Renal cortical epithelial cell (primary cell): Measurements from ENCODE around the gene PLAU. TPM values are rescaled to one million over a fixed set of nuclear protein-coding genes. Genes with fewer than 3 reads are reported as not detected.

ENCODE experiments used
- DNase-seq: peaks from one replicate; pipeline ENCODE4 v3.0.0-alpha.2; 2011; ENCODE audit warnings: low read depth
- total RNA-seq: library from RNA; depleted of rRNA; stranded (reverse); fragments of >200 nt; gene quantifications from 2 replicates; pipeline ENCODE4 v1.2.3, GENCODE V29; 2014

The PLAU gene
- total RNA-seq = 238 and 1,509 TPM in 2 replicates

DNA sequence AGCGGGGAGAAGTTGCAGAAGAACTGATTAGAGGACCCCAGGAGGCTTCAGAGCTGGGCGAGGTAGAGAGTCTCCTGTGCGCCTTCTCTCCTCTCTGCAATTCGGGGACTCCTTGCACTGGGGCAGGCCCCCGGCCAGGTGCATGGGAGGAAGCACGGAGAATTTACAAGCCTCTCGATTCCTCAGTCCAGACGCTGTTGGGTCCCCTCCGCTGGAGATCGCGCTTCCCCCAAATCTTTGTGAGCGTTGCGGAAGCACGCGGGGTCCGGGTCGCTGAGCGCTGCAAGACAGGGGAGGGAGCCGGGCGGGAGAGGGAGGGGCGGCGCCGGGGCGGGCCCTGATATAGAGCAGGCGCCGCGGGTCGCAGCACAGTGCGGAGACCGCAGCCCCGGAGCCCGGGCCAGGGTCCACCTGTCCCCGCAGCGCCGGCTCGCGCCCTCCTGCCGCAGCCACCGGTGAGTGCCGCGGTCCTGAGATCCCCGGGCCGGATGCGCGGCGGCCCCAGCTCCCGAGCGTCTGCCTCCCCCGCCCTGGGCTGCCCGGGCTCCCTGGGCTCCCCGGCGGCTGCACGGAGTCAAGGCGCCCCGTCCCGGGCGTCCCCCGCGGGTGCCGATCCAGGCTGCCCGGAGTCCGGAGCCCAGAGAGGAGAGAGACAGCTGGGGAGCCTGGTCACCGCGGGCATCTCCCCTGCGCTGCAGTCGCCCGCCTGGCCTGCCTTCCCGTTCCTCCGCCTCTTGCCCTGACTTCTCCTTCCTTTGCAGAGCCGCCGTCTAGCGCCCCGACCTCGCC, at the start of gene PLAU:
TSS of gene PLAU (plus strand) at position 369 of the 789 bp plus-strand sequence. CDS start 424 bp downstream, outside the sequence.
- DNase-seq = no peak

DNA sequence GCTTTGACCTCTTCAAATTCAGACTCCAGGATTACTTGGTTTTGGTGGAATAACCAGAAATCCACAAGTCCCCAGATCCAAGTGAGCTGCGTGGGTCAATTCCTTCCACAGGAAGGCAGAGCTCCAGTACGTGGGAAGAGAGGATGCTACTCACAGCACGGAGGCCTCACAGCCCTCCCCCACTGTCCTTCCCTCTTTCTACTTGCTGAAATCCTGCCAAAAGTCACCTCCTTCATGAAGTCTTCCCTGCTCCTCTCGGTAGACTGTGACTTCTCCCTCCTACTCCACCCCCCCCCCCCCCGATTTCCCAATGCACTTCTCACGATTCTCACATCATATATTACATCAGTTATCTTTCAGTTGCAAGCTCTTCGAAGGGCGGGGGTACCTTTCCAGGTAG, 48.9 kb upstream of the PLAU start:
- DNase-seq = no peak

DNA sequence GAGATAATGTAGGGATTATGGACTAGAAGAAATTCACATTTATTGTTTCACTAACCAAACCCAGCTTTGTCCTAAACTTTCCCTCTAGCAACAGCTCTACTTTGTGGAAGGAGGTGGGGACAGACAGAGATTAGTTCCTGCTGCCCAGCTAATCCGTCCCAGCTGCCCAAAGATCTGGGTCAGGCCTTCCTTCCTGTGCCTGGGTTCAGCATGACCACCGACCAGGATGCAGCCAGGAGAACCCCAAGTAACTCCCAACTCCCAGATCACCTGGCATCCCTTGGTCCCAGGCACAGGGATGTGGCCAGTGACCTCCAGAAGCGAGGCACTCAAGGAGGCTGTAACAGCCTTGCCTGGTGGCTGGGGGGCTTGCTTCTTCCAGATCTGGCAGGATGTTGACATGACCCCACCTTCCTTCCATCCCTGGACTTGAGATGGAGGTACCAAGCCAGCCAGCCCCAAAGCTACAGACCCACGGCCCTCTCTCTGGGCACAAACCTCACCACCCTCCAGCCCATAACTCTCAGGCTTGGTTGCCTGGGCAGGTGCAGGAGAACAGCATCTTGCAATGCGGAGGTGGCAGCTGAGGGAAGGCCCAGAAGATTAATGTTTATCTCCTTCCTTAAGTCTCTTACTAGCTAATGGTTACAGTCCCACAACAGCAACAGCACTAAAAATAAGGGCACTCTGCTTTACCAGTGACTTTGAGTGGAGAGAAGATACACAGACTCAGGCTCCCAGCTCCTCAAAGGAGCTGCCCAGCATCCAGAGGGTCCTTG, 47.7 kb upstream of the PLAU start:
- no peak for DNase-seq

DNA sequence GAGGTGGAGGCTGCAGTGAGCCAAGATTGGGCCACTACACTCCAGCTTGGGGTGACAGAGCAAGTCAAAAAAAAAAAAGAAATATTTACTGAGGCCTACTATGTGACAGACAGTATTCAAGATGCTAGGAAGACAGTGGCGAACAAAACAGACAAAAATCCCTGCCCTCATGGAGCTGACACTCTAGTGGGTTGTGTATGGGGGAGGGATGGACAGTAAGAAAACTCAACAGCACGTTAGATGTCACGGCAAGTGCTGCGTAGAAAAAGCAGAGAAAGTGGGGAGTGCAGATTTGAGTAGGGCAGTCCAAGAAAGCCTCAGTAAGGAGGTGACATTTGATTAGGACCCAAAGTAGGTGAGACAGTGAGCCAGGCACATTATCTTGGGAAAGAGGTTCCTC, 46.7 kb upstream of the PLAU start:
- no peak for DNase-seq

DNA sequence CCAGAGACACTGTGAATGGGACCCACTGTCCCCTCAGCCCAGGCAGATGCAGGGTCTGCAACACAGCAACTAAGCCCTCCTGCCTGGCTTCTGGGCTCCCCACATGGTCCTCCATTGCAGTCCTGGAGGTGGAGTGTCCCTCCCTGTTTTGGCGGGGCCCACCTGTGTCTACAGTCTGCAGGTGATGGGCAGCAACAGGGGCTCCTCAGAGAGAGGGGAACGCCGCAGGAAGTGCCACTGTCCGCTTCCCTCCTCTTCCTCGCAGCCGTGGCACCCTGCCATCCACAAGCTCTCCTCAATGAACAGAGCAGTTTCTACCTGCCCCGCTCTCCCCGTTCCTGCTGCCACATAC, 45.8 kb upstream of the PLAU start:
- DNase-seq = no peak

DNA sequence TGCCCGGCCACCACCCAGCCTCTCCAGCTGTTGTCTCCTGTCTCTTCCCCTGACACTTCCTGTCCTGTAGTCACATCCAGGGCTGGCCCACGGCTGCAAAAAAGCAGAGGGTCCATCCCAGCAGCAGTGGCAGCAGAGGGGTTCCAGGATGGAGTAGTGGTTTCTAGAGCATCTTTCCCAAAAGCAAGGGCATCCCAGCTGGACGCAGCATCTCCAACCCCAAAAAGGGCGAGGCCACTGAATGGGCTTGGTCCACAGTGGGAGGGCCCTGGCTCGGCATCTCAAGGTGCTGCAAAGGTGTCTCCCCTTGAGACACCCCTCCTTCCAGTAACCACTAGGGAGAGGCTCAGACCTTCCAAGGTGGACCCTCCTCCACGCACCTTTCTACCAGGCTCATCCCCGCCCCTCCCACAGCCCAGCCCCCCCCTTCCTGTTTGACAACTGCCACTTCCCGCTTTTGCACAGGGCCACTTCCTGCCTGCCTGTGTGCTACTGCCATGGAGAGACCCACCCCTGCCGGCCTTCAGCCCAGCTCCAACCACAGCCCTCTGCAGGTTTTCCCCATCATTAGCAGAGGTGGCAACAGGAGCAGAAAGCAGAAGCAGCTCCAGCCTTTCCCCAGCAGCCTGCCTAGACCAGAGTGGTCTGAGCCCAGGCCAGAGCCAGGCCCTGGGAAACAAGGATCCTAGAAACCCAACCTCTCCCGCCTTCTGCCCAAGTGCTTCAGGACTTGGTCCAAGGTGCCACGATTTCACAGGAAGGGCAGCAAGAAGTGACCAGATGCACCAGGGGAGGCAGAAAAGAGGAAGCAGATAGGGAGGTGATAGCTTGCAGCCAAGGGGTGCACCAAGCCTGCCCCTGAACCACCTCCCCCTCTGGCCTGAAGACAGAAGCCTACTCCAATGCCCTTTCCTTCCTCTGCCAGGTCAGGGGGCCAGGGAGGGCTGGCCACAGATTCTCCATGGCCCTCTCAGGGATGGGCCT, 45.2 kb upstream of the PLAU start:
- DNase-seq = no peak

DNA sequence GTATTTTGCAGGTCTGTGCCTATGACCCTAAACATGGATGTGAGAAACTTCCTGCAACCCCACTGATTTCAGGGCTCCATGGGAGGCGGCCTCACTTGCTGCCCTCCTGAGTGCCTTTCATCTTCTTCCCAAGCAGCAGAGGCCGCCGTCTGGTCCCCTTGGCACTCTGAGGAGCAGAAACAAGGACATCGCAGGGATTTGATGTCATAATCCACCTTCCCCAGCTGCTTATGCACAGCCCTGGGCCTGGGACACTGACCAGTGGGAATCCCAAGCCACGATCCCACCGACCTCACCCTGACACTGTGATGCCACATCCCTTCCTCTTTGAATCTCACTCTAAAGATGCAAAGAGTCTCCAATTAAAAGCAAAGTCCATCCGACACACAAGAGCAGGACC, 44.3 kb upstream of the PLAU start:
- no peak for DNase-seq

DNA sequence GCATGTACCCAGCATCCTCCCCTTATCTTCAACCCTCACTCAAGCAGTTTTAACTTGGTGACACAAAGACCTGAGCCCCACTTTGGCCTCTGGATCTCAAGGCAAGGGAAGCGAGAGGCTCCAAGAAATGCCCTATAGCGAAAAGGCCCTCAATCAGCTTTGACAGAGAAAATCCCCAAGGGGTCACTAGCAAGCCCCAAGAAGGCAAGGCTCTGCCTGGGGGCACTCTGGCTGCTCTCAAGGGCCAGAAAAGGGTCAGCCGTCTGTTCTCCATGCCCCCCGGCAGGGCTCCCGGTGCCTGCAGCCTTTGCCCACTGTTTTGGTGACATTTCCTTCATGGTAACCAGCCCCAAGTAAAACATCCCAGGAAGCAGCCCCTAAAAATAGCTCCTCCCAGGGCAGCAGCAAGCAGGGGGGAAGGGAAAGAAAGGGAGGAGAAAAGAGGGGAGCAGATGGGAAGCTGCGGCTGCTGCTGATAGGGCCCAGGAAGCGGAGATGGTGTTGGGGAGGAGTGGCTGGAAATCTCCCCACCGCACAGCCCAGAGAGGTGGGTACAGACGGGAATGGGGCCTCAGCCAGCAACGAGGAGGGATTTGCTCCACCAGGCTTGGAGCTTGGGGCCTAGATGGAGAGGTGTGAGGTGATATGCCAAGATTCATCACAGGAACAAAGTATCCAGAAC, 43.7 kb upstream of the PLAU start:
- no peak for DNase-seq

DNA sequence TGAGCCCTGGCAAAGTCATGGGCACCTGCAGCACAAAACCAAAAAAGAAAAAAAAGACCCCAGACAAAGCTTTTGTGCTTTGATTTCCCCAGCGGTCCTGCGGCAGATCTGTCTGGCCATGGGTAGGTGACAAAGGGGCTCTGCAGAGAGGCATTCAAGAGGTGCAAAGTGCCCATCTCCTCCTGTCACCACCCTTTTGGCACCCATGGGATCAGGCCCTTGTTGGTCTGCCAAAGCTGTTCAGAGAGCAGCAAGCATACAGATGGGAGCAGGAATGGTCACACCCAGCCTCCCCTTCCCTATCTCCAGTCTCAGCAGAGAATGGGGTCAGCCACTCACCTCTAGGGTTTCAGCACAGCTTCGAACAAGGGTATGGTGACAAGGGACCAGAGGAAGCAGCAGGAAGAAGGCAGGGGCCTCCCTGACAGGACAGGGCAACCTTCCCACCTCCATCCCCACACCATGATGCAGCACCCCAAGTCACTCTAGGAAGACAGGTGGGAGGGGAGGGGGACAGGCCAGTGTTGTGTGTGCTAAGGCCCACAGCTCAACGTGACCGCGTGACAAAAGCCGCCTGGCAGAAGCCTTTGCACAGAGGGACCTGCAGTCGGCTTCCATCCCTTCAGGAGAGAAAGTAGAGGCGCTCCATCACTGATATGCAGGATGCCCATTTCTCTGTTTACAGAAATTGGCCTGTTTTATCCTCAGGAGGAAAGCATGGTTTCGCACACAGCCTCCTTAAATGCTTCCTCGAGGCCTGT, 42.9 kb upstream of the PLAU start:
- DNase-seq = no peak

DNA sequence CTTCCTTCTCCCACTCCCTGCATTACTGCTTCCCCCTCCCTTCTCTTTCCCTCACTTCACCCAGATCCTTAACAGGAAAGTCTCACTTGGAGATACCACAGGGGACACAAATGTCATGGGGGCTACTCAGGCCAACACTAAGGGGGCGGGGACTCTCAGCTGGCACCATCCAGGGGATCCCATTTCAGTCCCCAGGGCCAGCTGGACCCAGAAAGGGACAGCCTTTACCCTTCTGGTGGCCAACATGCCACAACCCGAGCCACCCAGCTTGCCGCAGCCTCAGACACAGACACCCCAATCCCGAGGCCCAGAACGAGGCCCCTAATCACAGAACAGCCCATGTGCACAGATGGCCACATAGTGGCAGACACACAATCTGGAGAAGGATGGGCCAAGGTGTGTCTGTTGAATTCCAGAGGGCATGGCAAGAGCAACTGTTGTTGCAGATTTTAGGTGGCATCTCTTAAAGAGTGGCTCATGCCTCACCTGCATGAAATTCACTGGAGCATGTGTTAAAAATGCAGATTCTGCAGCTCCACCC, 42.2 kb upstream of the PLAU start:
- DNase-seq = no peak

DNA sequence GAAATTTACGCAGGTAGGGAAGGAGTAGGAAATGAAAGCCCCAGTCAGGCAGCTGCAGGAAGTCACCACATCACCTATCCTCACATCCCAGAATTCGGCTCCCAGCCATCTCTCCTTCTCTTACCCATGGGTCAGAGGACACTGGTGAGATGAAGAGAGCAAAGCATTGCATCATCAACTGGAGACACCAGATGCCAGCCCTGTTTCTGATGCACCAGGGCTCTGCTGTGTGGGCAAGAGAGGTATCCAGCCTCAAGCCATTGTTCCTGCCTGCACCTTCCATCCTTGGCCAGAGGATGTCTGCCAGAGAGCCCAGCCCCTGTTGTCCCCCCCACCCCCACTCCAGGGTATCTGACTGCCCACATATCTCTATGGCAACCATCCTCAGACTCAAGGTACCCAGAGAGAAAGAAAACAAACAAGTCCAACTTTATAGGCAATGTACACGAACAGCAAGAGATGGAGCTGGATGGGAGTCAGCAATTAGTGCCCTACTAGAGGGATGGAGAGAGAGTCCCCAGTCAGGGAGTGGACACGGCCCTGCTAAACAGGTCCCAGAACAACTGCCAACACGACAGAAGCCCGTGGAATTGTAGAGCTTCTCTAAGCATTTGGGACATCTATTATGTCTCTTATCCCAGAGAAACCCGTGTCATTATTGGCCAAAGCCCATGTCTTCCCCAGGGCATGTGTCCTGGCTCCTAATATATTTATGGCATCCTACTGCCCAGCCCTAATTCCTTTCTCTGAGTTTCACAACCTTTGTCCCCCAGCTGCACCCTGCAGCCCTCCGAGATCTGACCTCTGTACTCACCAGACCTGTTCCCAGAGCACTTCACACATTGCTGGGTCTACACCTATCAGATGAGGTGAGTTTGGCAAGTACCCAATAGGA, 39.4 kb upstream of the PLAU start:
- DNase-seq = peak; percentile 13

DNA sequence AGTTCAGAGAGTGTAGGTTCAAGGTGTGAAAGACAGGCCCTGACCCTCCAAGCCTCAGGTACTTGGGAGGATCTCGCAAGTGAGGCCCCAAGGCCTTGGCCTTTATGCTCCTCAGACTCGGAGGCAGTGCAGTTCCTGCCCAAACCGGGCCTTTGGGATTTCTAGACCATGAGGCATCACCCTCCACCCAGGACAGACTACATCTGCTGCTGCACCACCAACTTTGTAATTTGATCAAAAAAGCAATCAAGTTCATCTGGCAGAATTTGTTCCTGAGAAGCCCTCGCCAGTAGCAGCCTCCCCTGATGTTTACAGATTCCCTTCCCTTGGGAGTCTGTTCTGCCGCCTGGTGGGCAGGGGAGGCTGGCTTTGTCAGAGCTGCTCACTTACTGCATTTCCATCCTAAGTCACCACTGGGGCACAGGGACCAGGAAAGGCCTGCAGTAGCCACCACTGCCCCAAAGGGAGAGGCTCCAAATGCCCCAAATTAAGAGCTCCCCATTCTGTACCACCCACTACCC, 38.7 kb upstream of the PLAU start:
- no peak for DNase-seq

DNA sequence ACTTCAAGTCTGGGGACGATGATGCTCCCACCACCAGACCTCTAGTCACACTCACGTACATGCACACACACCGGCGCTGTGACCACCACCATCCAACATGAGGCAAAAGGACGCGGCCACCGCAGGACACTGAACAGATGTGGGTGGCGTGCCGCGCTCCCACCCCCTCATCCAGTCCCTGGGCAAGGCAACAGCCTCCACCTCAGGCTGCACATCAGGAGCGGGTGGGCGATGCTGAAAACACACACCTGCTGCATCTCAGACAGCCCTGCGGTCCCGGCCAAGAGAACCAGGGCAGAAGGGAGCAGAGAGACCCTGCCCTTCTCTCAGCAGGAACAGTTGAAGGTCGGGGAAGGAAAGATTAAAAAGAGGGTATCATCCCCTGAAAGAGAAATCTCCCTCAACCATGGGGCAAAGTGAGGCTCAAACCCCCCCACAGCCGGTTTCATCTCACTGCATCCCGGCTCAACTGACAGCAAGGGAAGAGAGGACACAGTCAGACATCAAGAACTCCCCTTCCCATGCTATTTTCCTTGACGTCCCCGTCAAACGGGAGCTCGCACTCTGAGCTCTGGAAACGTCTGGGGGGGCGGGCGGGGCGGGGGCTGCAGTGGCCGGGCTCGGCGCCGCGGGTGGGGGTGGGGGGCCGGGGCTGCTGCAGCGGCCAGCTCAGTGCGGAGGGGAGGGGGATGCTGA, 37.6 kb upstream of the PLAU start:
- no peak for DNase-seq

DNA sequence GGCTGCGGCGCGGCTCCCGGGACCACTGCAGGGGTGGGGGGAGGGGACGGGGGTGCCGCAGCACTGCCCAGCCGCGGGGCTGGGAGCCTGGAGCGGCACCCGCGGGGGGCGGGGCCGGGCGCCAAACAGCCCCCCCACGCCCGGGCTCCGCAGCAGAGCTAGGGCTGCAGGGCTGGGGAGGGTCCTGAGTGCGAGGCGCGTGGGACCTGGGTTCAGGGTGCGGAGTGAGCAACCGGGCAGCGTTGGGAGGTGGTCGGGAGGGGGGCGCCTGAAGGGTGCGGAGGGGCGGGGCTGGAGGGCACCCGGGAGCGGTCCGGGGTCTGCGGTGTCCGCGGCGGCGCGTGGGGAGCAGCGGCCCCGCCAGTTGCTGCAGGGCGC, 37.1 kb upstream of the PLAU start:
- DNase-seq = no peak

DNA sequence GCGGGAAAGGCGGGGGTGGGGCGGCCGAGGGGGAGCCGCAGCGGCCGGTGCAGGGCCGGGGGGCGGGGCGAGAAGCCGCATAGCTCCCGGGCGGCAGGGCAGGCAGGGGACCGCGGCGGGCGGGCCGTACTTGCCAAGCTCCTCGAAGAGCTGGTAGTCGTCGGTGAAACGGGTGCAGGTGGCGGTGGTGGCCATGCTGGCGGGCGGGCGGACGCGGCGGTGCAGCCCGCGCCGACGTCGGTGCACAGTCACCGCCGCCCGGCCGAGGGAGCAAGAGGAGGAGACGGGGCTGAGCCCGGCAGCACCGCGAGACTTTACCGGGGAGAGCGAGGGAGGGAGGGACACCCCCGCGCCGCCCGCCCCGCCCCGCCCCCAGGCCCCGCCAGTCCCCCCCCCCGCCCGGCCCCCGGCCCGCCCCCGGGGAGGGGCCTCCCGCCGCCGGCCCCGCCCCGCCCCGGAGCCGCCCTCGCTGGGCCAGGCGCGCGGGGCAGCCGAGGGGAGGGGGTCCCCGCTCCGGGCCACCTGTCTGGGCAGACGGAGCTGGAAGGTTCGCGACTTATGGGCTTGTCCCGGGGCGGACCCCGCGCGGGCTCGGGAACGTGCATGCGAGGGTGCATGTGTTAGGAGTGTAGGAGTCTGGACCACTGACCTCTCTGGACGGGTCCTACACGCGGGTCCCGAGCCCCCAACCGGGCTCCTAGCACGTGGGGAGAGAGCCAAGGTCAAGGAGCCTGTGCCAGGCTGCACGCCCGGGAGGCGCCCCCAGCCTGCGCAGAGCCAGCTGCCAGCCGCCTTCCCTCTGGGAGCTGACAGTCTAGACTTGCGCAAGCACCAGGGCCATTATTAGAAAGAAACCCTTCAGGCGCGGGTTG, 36.4 kb upstream of the PLAU start, which contains the start of gene CAMK2G:
TSS of gene CAMK2G (minus strand) at position 289 of the 872 bp plus-strand sequence. CDS start at position 195, 94 bp downstream.
- DNase-seq = peak; percentile 47

DNA sequence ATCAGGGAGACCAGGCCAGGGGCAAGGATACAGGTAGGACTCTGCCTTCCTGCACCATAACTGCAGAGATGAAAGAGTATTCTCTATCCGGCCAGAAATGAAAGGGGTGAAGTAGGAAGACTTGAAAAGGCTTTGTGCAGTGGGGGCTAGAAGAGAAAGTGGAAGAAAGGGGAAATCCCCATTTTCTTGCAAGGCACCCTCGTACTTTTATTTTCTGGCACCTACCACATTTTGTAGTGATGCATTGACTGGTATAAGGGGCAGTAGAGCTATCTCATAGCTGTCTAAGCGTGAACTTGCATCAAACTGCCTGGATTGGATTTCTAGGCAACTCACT, 35.8 kb upstream of the PLAU start:
- DNase-seq = no peak

DNA sequence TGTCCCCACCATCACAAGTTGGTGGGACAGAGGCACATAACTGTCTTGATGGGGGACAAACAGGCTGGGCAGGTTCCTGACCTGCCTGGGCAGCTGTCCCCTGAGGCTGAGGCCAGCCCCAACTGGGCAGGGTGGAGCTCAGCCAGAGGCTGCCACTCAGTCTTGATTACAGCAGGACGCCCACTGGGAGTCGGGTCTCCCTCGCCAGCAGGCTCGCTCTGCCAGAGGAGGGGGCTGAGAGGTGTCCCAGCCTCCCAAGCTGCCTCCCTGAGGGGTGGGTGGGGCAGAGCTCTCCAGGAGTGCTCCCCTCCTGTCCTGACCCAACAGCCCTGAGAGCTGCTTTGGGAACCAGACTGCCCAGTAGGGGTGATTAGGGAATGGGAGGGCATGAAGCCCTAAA, 34.8 kb upstream of the PLAU start:
- DNase-seq = no peak

DNA sequence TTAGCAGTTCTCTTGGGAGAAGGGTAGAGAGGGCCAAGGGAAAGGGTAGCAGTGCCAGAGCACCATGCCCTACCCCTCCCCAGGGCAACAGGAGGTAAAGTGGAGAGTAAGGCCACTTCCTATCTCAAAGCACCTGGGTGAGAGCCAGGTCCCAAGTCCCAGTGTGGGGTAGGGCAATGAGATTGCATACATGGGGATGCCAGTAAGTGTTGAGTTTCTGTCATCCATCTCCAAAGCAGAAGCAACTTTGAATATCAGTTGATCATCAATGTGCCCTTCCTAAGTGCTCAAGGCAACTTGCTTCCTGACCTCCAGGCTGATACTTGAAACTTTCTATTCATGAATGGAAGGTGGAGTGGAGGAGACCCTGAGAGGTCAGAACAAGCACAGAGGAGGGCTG, 34.4 kb upstream of the PLAU start:
- no peak for DNase-seq
